Activated CD8-positive, alpha-beta memory T cell treated with anti-CD3 and anti-CD28 coated beads for 48 hours (primary cell): ENCODE data around the gene NPHS1.
A peak's percentile ranks its signal among the peaks of the same experiment; 100 is the strongest.
"Not testable (repeated sequence)": the region's sequence is repeated elsewhere in the genome, so short reads cannot be mapped to it uniquely, and the experiment has no call there.

Experiments used
- DNase-seq, 3 experiments: peaks; one replicate each; pipeline ENCODE4 v3.0.0-alpha.2; 2020; ENCODE audit warnings: low read depth in 2 of 3, low spot score in 2 of 3

The NPHS1 gene

GRCh38 chr19:35848919-35849505, 3.3 kb downstream of the NPHS1 start:
- DNase-seq: no peak

- DNase-seq: no peak
These were observed 3.8 kb downstream of the NPHS1 start for GRCh38 chr19:35848486-35848885.

DNA sequence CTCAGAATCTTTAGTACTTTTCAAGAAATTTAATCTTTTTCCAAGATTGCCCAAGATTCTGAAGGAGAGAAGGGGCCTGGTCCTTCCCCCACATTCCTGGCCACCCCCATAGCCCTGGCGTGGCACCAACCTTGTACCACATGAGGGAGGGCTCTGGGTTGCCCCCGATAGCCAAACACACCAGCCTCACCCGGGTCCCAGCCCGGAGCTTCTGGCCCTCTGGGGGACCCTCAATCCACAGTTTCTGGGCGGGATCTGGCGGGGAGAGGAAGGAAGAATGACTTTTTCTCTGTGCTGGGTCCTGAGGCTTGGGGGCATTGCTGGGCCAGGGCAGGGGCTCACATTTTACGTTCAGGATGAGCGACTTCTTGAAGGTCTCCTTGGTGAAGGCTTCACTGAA, 4.4 kb downstream of the NPHS1 start:
- DNase-seq: no peak

DNA sequence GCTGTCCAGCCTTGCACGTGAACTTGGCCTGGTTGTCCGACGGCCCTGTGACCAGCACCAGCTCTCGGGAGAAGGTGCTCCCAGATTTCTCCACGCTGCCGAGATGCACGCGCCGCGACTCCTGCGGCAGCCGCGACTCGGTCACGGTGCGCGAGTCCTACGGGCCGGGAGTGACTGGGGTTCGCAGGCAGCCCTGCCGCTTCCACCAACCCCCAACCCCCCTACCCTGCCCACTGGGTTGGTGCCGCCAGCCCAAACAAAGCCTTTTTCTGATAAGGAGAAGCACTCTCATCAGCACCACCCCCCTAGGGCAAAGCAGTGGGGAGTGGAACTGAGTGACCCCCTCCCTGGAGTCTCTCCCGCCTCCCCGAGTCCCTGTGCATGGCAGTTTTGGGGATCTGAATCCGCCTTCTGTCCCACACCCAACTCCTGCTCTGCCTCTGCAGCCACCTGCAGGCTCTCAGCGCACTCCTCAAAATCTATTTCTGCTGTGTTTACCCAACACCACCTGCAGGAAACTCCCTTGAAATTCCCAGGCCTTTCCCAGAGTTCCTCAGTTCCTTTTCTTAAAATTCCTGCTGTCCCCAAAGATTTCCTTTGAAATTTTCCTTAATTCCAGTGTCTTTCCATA, 6.2 kb downstream of the NPHS1 start:
- DNase-seq: no peak

- DNase-seq: no peak
These were observed 6.9 kb downstream of the NPHS1 start for GRCh38 chr19:35845215-35846037.

- DNase-seq: no peak
These were observed 7.7 kb downstream of the NPHS1 start for GRCh38 chr19:35844482-35845214.

DNA sequence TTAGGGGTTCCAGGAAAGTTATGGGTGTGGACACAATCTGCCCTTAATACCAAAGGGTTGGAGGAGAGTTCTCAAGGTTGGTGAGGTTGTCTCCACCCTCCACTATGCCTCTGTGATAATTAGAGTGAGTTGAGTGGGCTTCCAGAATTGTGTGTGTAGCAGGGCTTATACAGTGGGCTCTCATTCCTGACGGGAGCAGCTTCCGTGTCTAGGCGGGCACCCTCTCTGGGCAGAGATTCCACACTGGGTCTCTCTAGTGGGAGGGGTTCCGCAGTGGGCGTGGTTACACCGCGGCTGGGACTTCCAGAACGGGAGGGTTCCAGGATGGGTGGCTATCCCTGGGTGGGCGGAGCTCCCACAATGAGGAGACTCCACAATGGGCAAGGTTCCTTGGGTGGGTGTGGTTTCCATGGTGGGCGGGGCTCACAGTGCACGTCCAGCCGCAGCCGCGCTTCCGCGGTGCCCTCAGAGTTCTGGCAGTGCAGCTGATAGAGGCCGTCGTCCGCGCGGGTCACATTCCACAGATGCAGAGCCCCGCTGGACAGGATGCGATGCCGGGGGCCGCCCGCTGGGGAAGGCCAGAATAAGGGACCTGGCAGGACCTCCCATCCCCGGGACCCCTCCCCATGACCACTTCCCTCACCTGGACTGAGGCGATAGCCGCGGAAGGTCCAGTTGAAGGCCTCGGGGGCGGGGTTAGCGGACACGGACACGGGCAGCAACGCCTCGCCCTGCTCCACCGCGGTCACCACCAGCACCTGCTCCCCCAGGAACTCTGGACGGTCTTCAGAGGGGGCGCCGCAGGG, 8.4 kb downstream of the NPHS1 start:
- DNase-seq: no peak

- DNase-seq: no peak
These were observed 9.5 kb downstream of the NPHS1 start for GRCh38 chr19:35842666-35843272.

DNA sequence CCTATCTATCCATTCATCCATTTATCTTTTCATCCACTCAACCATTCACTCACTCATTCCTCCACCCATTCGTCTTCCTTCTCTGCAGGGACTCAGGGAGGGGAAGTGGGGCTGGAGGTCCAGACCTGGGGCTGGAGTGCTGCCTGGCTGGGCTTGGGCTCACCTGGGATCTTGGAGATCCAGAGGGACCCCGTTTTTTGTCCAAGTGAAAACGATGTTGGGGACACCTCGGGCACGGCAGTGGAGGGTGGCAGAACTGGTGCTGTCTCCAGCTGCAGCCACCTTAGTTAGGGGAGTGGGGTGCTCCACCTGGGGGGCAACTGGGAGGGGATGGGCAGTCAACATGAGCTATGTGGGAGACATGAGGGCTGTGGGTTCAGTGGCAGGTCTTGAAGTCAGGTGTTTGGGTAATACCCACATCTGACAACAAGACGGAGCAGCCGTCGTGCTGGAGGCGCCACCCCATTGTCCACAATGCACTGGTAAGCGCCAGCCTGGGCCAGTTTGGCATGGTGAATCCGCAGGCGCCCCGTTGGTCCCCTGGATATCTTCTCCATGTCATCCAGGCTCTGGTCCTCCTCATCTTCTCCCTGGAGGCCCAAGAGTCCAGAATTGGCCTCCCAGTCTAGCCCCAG, 10.2 kb downstream of the NPHS1 start:
- no peak for DNase-seq

GRCh38 chr19:35836096-35836495, 16.2 kb downstream of the NPHS1 start:
- not testable (repeated sequence) for DNase-seq

DNA sequence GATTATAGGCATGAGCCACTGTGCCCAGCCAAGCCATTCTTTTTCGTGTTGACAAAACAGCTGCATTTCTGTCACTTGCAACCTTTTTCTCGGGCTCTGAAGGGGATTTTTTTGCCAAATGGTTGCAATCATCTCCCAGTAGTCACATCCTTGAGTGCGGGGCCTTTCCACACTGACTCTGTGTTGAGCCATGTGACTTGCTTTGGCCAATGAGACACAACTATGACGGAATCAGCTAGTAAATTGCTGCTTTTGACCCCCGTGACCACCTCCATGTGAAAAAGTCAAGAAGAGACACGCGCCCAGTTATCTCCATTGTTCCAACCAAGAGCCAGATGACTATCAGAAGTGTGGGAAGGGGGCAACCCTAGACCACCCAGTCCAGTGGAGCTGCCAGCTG, 18.3 kb downstream of the NPHS1 start:
- no peak for DNase-seq

- no peak for DNase-seq
These were observed 20.2 kb downstream of the NPHS1 start for GRCh38 chr19:35832054-35832453.

DNA sequence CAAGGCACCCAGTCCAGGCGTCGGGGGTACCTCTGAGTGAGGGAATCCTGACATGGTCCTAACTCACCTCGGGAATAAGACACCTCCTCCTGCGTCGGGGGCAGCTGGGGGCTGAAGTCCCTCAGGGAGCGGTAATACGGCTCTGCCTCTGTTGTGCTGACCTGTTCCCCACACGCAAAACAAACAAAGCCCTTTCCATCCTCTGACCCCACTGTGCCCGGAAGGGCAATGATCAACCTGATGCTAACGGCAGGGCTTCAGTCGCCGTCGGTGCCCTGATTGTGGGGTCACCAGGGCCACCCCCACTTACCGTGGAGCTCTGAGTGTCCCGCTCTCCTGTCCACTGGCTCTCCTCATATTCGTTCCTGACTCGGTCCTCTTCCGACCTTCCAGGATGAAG, 21.3 kb downstream of the NPHS1 start:
- no peak for DNase-seq

DNA sequence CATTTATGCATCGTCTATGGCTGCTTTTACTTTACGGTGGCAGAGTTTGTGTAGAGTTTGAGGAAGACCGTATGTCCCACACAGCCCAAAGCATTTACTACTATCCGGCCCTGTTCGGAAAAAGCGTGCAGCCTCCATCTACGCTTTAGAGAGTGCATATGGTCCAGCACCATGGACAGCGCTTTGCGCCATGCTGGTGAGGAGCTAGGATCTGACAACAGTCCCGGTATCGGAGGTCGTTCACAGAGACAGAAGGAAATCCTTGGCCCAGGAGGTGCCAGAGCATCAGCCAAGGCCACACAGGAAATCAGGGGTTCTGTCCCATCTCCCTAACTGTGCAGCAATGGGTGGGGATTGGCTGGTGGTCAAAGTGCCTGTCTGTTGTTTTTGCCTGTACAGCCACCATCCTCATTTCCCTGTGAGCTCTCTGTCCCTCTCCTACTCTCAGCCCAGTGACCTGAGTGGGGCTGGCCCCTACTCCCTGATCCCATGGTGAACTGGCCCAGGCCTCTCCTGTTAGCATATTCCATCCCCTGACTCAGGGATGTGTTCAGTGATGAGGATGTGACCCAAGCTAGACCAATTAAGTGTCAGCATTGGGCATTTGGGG, 23.5 kb downstream of the NPHS1 start:
- DNase-seq: peak in 2 of 3 experiments; percentile 14 to 28

GRCh38 chr19:35824150-35824549, 28.2 kb downstream of the NPHS1 start:
- no peak for DNase-seq

DNA sequence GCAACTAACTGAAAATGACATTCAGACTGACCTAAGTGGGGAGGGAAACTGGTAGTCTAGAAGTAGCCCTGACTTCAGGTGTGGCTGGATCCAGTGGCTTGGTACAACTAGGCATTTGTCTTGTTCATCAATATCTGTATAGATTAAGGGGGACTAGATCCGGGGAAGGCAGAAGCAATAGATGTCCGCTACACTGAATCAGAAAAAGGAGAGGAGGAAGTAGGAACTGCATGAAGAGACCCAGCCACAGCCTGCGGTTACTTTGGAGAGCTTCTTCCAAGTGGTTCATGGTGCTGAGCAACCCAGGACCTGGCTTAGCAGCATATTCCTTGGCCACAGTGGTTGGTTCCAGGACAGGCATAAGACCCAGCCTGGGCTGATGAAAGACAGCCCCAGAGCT, 29.7 kb downstream of the NPHS1 start:
- DNase-seq: no peak

DNA sequence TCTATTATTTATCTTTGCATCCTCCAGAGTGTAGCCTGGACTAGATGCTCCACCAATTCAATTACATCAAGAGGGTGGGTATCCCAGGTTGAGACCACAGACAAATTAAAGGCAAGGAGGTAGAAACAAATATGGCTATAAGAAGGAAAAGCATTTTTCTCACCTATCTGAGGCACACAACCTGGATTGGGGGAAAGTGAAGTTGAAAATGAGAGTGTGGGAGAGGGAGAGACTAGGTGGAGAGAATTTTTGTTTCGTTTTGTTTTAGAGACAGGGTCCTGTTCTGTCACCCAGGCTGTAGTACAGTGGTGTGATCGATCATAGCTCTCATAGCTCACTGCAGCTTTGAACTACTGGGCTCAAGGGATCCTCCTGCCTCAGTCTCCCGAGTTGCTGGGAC, 33.9 kb downstream of the NPHS1 start:
- no peak for DNase-seq

GRCh38 chr19:35816846-35817245, 35.5 kb downstream of the NPHS1 start:
- DNase-seq: no peak

DNA sequence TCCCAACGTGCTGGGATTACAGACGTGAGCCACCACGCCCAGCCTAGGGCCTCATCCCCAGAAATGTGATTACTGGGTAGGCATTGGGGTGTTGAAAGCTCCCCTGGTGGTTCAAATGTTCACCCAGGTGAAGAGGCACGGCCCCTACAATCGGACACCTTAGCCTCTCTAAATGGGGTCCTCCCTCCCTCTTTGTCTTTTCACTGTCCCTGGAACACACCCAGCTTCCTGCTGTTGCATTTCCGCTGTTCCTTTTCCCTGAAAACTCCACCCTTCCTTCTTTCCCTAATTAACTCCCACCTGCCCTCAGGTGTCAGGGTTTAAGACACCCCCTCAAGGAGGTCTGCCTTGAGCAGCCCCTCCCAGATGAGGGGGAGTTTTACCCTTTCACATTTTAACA, 36.0 kb downstream of the NPHS1 start:
- DNase-seq: no peak
